ENCODE measurements around the gene CUL4A. TPM values are rescaled to one million over a fixed set of nuclear protein-coding genes. Genes with fewer than 3 reads are reported as not detected.

The CUL4A gene
- total RNA-seq, 4 donors from 2014 or later, result 95.6 to 221 (median 119) TPM

- H3K9me3 ChIP-seq, result no peaks in the 10 kb centered on the region
- H3K4me3 ChIP-seq, result no peak overlapping the region
- H3K27ac ChIP-seq, result no peak overlapping the region
- H3K27me3 ChIP-seq, result no peaks in the 10 kb centered on the region
- 12% methylated on average over 3 of the region's 3 CpGs for WGBS
- TF ChIP-seq CTCF (IDR thresholded peaks at IDR 0.05) (peak; percentile 24 to 55), POLR2AphosphoS5 (IDR thresholded peaks at IDR 0.05) (no peak)
- H3K4me1 ChIP-seq, result peaks cover 15% of the 10 kb centered on the region
- DNase-seq (ENCODE audit: low spot score in 2 of 2), result peak in 1 of 2 donors; percentile 46
- H3K36me3 ChIP-seq, result no peaks in the 10 kb centered on the region
Observed at GRCh38 chr13:113275387-113275786, 66.0 kb downstream of the CUL4A start.

- H3K9me3 ChIP-seq, result no peaks in the 10 kb centered on the region
- no peak overlapping the region for H3K27ac ChIP-seq
- WGBS, result 87% methylated on average over 6 of the region's 6 CpGs
- H3K36me3 ChIP-seq, result no peaks in the 10 kb centered on the region
- H3K4me1 ChIP-seq, result peaks cover 2% of the 10 kb centered on the region
- DNase-seq (ENCODE audit: low spot score in 2 of 2), result no peak
- H3K27me3 ChIP-seq, result no peaks in the 10 kb centered on the region
- no peak overlapping the region for H3K4me3 ChIP-seq
- TF ChIP-seq EP300 (IDR thresholded peaks at IDR 0.05) (no peak), POLR2A (IDR thresholded peaks at IDR 0.05) (no peak), POLR2AphosphoS5 (IDR thresholded peaks at IDR 0.05) (no peak), CTCF (IDR thresholded peaks at IDR 0.05) (no peak)
Observed at GRCh38 chr13:113280126-113280525, 70.7 kb downstream of the CUL4A start.

- Histone ChIP-seq H3K27ac (no peak overlapping the region), H3K9me3 (no peaks in the 10 kb centered on the region), H3K36me3 (no peaks in the 10 kb centered on the region), H3K4me1 (no peaks in the 10 kb centered on the region), H3K27me3 (no peaks in the 10 kb centered on the region), H3K4me3 (no peak overlapping the region)
- 60% methylated on average over 8 of the region's 8 CpGs for WGBS
- no peak for DNase-seq (ENCODE audit: low spot score in 2 of 2)
- TF ChIP-seq CTCF (IDR thresholded peaks at IDR 0.05), result no peak
- TF ChIP-seq EP300 (IDR thresholded peaks at IDR 0.05), result no peak
Observed at GRCh38 chr13:113283904-113284303, 74.5 kb downstream of the CUL4A start.

GRCh38 chr13:113288880-113289279, 79.5 kb downstream of the CUL4A start:
- DNase-seq (ENCODE audit: low spot score in 2 of 2), result no peak
- 41% methylated on average over 5 of the region's 5 CpGs for WGBS
- Histone ChIP-seq H3K27ac (no peak overlapping the region), H3K27me3 (peaks cover 8% of the 10 kb centered on the region), H3K4me1 (peaks cover 40% of the 10 kb centered on the region), H3K9me3 (no peaks in the 10 kb centered on the region), H3K4me3 (no peak overlapping the region), H3K36me3 (no peaks in the 10 kb centered on the region)
- no peak for TF ChIP-seq POLR2A (IDR thresholded peaks at IDR 0.05)
- TF ChIP-seq POLR2AphosphoS5 (IDR thresholded peaks at IDR 0.05), result no peak

GRCh38 chr13:113291129-113291528, 81.7 kb downstream of the CUL4A start:
- H3K4me3 ChIP-seq, result peak overlapping the region; percentile 43
- WGBS, result 64% methylated on average over 2 of the region's 2 CpGs
- peaks cover 8% of the 10 kb centered on the region for H3K27me3 ChIP-seq
- peak overlapping the region; percentile 90 for H3K27ac ChIP-seq
- TF ChIP-seq CTCF (IDR thresholded peaks at IDR 0.05) (no peak), EP300 (IDR thresholded peaks at IDR 0.05) (no peak), POLR2AphosphoS5 (IDR thresholded peaks at IDR 0.05) (no peak), POLR2A (IDR thresholded peaks at IDR 0.05) (no peak)
- peaks cover 44% of the 10 kb centered on the region for H3K4me1 ChIP-seq
- DNase-seq (ENCODE audit: low spot score in 2 of 2), result no peak
- no peaks in the 10 kb centered on the region for H3K36me3 ChIP-seq
- H3K9me3 ChIP-seq, result no peaks in the 10 kb centered on the region
